Measurements from ENCODE around the gene DLX4.
A peak's percentile ranks its signal among the peaks of the same experiment; 100 is the strongest.

DLX4 gene

GRCh38 chr17:49990331-49990730 lies 21.3 kb downstream of the DLX4 start:
- DNase-seq: no peak

- DNase-seq: no peak
Measured at GRCh38 chr17:49990921-49991320, 21.9 kb downstream of the DLX4 start.

GRCh38 chr17:49991409-49991808 lies 22.4 kb downstream of the DLX4 start:
- DNase-seq: no peak

GRCh38 chr17:49992191-49992932 lies 23.4 kb downstream of the DLX4 start:
- DNase-seq: no peak

GRCh38 chr17:49992933-49993422 lies 24.0 kb downstream of the DLX4 start:
- no peak for DNase-seq

GRCh38 chr17:49993423-49994060 lies 24.6 kb downstream of the DLX4 start:
- DNase-seq: no peak

GRCh38 chr17:49994085-49995054 lies 25.4 kb downstream of the DLX4 start:
- no peak for DNase-seq

- no peak for DNase-seq
Measured at GRCh38 chr17:49995055-49995738, 26.2 kb downstream of the DLX4 start, which contains the start of gene DLX3. DLX3 (minus strand) TSS chr17:49995224; CDS start chr17:49994998, 226 bp downstream.

- no peak for DNase-seq
Measured at GRCh38 chr17:49996121-49996494, 27.1 kb downstream of the DLX4 start.

GRCh38 chr17:49996495-49997300 lies 27.7 kb downstream of the DLX4 start:
- no peak for DNase-seq

- DNase-seq: no peak
Measured at GRCh38 chr17:49997301-49997650, 28.3 kb downstream of the DLX4 start.

- peak; percentile 63 for DNase-seq
Measured at GRCh38 chr17:49997773-49998703, 29.0 kb downstream of the DLX4 start.

- no peak for DNase-seq
Measured at GRCh38 chr17:49998836-49999511, 30.0 kb downstream of the DLX4 start.

- no peak for DNase-seq
Measured at GRCh38 chr17:50003911-50004310, 34.9 kb downstream of the DLX4 start.

- DNase-seq: no peak
Measured at GRCh38 chr17:50009282-50009681, 40.3 kb downstream of the DLX4 start.

GRCh38 chr17:50013079-50013478 lies 44.1 kb downstream of the DLX4 start:
- DNase-seq: no peak

- no peak for DNase-seq
Measured at GRCh38 chr17:50014471-50015088, 45.6 kb downstream of the DLX4 start.

- no peak for DNase-seq
Measured at GRCh38 chr17:50015146-50015545, 46.2 kb downstream of the DLX4 start.

GRCh38 chr17:50018909-50019308 lies 49.9 kb downstream of the DLX4 start:
- no peak for DNase-seq

Measured in NK-92 treated with Interleukin-12 subunit alpha and Interleukin-12 subunit beta, amount 100 ng/mL, for 24 hours (cell line).